Spinal cord (tissue), 10 donors: ENCODE measurements around the gene NUP160. TPM values are rescaled to one million over a fixed set of nuclear protein-coding genes. Genes with fewer than 3 reads are reported as not detected.
"Not testable (repeated sequence)": the region's sequence is repeated elsewhere in the genome, so short reads cannot be mapped to it uniquely, and the experiment has no call there.

Experiments used
- DNase-seq, 6 donors: peaks; one replicate each; pipeline versions ENCODE4 v3.0.0 to v3.0.0-alpha.2; 2013 to 2015; ENCODE audit warnings: low spot score in 6 of 6, low read depth in 4 of 6
- H3K27ac ChIP-seq: one replicate; pipeline ENCODE4 v1.5.1; 2013; ENCODE audit warnings: low read depth, low read length, control low read depth
- H3K27me3 ChIP-seq: one replicate; pipeline ENCODE4 v1.6.1; 2013; ENCODE audit warnings: low read length; ENCODE audit not compliant: control insufficient read depth, insufficient read depth
- H3K36me3 ChIP-seq: one replicate; pipeline ENCODE4 v1.6.1; 2013; ENCODE audit warnings: low read length; ENCODE audit not compliant: control insufficient read depth, insufficient read depth
- H3K4me1 ChIP-seq: one replicate; pipeline ENCODE4 v1.6.1; 2013; ENCODE audit warnings: low read length; ENCODE audit not compliant: control insufficient read depth, insufficient read depth
- H3K4me3 ChIP-seq: one replicate; pipeline ENCODE4 v1.5.1; 2013; ENCODE audit warnings: low read depth, low read length, control low read depth
- H3K9me3 ChIP-seq: one replicate; pipeline ENCODE4 v1.6.1; 2013; ENCODE audit warnings: low read length; ENCODE audit not compliant: control insufficient read depth, insufficient read depth
- WGBS: methylation state at CpG from one replicate; pipeline ENCODE4 v1.1.5; 2013; ENCODE audit warnings: missing lambda C conversion rate; ENCODE audit not compliant: insufficient coverage; 5-methylcytosine and 5-hydroxymethylcytosine counted together
- polyA plus RNA-seq, 2 donors: library from polyadenylated mRNA; unstranded; fragments of 120-200 nt; gene quantifications; one replicate each; pipeline ENCODE4 v1.2.1, GENCODE V29; 2013; ENCODE audit not compliant: insufficient read length in 2 of 2
- total RNA-seq, 2 donors: library from RNA; depleted of rRNA in 1 of 2; stranded (reverse); fragments of 120-200 nt in 1 of 2; fragments of >200 nt in 1 of 2; gene quantifications; one replicate each; pipeline versions ENCODE4 v1.2.3 to v1.2.4, GENCODE V29; 2013 to 2014
- donor health status: healthy.

NUP160 gene
- total and polyA plus RNA-seq, 4 donors, result 30.9 to 55.5 (median 44.2) TPM

- WGBS, result no CpG with 5 or more reads among the region's 6 CpGs
Observed at GRCh38 chr11:47886096-47886495, 37.9 kb upstream of the NUP160 start.

GRCh38 chr11:47882437-47882836, 34.3 kb upstream of the NUP160 start:
- not testable (repeated sequence) for DNase-seq, H3K36me3 ChIP-seq, H3K27me3 ChIP-seq, H3K9me3 ChIP-seq, H3K4me3 ChIP-seq, H3K4me1 ChIP-seq, H3K27ac ChIP-seq
- WGBS, result 100% methylated on average over 5 of the region's 13 CpGs

More at GRCh38 chr11:47886096-47886495, 37.9 kb upstream of the NUP160 start:
- Histone ChIP-seq H3K36me3 (no peaks in the 10 kb centered on the region), H3K9me3 (no peaks in the 10 kb centered on the region), H3K27ac (no peak overlapping the region), H3K27me3 (no peaks in the 10 kb centered on the region), H3K4me1 (no peaks in the 10 kb centered on the region), H3K4me3 (no peak overlapping the region)
- DNase-seq, result no peak

GRCh38 chr11:47881145-47881544, 33.0 kb upstream of the NUP160 start:
- no peaks in the 10 kb centered on the region for H3K4me1 ChIP-seq
- no peaks in the 10 kb centered on the region for H3K9me3 ChIP-seq
- DNase-seq, result no peak
- no peaks in the 10 kb centered on the region for H3K27me3 ChIP-seq
- no peak overlapping the region for H3K27ac ChIP-seq
- H3K36me3 ChIP-seq, result no peaks in the 10 kb centered on the region
- H3K4me3 ChIP-seq, result no peak overlapping the region
- 70% methylated on average over 7 of the region's 7 CpGs for WGBS

- no peak for DNase-seq
- Histone ChIP-seq H3K9me3 (no peaks in the 10 kb centered on the region), H3K36me3 (no peaks in the 10 kb centered on the region), H3K4me1 (no peaks in the 10 kb centered on the region), H3K27me3 (no peaks in the 10 kb centered on the region), H3K27ac (no peak overlapping the region), H3K4me3 (no peak overlapping the region)
- WGBS, result 71% methylated on average over 9 of the region's 10 CpGs
Observed at GRCh38 chr11:47879259-47880158, 31.4 kb upstream of the NUP160 start.

GRCh38 chr11:47875858-47876257, 27.7 kb upstream of the NUP160 start:
- H3K9me3 ChIP-seq, H3K27ac ChIP-seq, H3K4me3 ChIP-seq, DNase-seq, H3K36me3 ChIP-seq, H3K27me3 ChIP-seq, H3K4me1 ChIP-seq: not testable (repeated sequence)
- WGBS, result 89% methylated on average over 6 of the region's 10 CpGs

GRCh38 chr11:47870404-47870803, 22.3 kb upstream of the NUP160 start:
- Histone ChIP-seq H3K27ac (no peak overlapping the region), H3K9me3 (no peaks in the 10 kb centered on the region), H3K36me3 (no peaks in the 10 kb centered on the region), H3K27me3 (no peaks in the 10 kb centered on the region), H3K4me1 (no peaks in the 10 kb centered on the region), H3K4me3 (no peak overlapping the region)
- WGBS, result no CpG with 5 or more reads among the region's 2 CpGs
- no peak for DNase-seq

GRCh38 chr11:47869544-47870393, 21.6 kb upstream of the NUP160 start:
- no peaks in the 10 kb centered on the region for H3K9me3 ChIP-seq
- no peak overlapping the region for H3K27ac ChIP-seq
- no peaks in the 10 kb centered on the region for H3K4me1 ChIP-seq
- DNase-seq, result no peak
- H3K4me3 ChIP-seq, result no peak overlapping the region
- no CpG with 5 or more reads among the region's 2 CpGs for WGBS
- no peaks in the 10 kb centered on the region for H3K27me3 ChIP-seq
- no peaks in the 10 kb centered on the region for H3K36me3 ChIP-seq

- Histone ChIP-seq H3K27ac (no peak overlapping the region), H3K9me3 (no peaks in the 10 kb centered on the region), H3K27me3 (no peaks in the 10 kb centered on the region), H3K4me3 (no peak overlapping the region), H3K36me3 (no peaks in the 10 kb centered on the region), H3K4me1 (no peaks in the 10 kb centered on the region)
- WGBS, result 100% methylated on average over 2 of the region's 3 CpGs
- no peak for DNase-seq
Observed at GRCh38 chr11:47867823-47868222, 19.7 kb upstream of the NUP160 start.

GRCh38 chr11:47866892-47867291, 18.7 kb upstream of the NUP160 start:
- not testable (repeated sequence) for H3K27me3 ChIP-seq, H3K9me3 ChIP-seq, H3K4me1 ChIP-seq, H3K36me3 ChIP-seq, H3K27ac ChIP-seq, DNase-seq, H3K4me3 ChIP-seq
- WGBS, result 83% methylated on average over 6 of the region's 6 CpGs
